MM.1S (cell line): ENCODE measurements around the gene PUM1.

Experiments used
- EZH2 ChIP-seq: fragments of 300-600 bp; sonication (generic); optimal IDR thresholded peaks from 2 replicates; pipeline ENCODE3; 2017; ENCODE audit warnings: low read depth, mild to moderate bottlenecking, antibody characterized with exemption, low read length, mixed read lengths
- TF ChIP-seq, protein P1 (sequence below): fragments of 300-600 bp; sonication (generic); IDR thresholded peaks from 2 replicates; pipeline ENCODE4 v1.5.1; 2016; ENCODE audit warnings: antibody characterized with exemption, low read length, mixed read lengths

GRCh38 chr1:30929944-30930525 is 135.5 kb downstream of the PUM1 start:
- TF ChIP-seq, protein P1, sequence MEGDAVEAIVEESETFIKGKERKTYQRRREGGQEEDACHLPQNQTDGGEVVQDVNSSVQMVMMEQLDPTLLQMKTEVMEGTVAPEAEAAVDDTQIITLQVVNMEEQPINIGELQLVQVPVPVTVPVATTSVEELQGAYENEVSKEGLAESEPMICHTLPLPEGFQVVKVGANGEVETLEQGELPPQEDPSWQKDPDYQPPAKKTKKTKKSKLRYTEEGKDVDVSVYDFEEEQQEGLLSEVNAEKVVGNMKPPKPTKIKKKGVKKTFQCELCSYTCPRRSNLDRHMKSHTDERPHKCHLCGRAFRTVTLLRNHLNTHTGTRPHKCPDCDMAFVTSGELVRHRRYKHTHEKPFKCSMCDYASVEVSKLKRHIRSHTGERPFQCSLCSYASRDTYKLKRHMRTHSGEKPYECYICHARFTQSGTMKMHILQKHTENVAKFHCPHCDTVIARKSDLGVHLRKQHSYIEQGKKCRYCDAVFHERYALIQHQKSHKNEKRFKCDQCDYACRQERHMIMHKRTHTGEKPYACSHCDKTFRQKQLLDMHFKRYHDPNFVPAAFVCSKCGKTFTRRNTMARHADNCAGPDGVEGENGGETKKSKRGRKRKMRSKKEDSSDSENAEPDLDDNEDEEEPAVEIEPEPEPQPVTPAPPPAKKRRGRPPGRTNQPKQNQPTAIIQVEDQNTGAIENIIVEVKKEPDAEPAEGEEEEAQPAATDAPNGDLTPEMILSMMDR, result no peak
- TF ChIP-seq EZH2, result no peak
